Right lobe of liver (tissue), 4 donors: ENCODE measurements around the gene PRR14.

Source experiments
- POLR2A ChIP-seq: fragments of 450-650 bp; IDR thresholded peaks from one replicate; pipeline ENCODE4 v1.6.1; 2017; ENCODE audit warnings: antibody characterized with exemption, mild to moderate bottlenecking
- TF ChIP-seq, protein P1 (sequence below), 4 donors: fragments of 200-600 bp in 3 of 4; fragments of 450-650 bp in 1 of 4; IDR thresholded peaks; one replicate each; pipeline versions ENCODE4 v1.5.1 to v1.8.0; 2016 to 2022; ENCODE audit warnings: antibody characterized with exemption in 4 of 4, mild to moderate bottlenecking in 2 of 4
- donor health status: DM: no; HTN: no; CAD: no.
- donor health status: DM: no; HTN: no; CAD: no.
- donor health status: DM: no; HTN: yes; CAD: no.

DNA sequence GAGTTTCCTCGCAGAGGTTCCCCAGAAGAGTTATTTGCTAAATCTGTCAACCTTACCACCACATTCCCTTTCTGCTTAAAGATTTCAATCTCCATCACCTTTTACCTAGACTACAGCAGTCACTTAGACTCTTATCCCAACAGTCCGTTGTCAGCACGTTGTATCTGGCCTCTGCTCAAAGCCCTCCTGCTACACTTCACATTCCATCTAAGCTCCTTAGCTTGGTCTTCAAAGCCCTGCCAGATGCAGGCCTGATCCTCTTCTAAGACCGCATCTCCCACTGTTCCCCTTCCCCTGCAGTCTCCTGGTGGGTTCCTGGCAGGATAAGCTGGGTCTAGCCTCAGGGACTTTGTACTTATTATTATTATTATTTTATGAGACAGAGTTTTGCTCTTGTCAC is 37.9 kb downstream of the PRR14 start:
- TF ChIP-seq, protein P1, sequence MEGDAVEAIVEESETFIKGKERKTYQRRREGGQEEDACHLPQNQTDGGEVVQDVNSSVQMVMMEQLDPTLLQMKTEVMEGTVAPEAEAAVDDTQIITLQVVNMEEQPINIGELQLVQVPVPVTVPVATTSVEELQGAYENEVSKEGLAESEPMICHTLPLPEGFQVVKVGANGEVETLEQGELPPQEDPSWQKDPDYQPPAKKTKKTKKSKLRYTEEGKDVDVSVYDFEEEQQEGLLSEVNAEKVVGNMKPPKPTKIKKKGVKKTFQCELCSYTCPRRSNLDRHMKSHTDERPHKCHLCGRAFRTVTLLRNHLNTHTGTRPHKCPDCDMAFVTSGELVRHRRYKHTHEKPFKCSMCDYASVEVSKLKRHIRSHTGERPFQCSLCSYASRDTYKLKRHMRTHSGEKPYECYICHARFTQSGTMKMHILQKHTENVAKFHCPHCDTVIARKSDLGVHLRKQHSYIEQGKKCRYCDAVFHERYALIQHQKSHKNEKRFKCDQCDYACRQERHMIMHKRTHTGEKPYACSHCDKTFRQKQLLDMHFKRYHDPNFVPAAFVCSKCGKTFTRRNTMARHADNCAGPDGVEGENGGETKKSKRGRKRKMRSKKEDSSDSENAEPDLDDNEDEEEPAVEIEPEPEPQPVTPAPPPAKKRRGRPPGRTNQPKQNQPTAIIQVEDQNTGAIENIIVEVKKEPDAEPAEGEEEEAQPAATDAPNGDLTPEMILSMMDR (IDR thresholded peaks at IDR 0.05), result no peak
- no peak for TF ChIP-seq POLR2A
